Suprapubic skin (tissue), 4 donors: Measurements from ENCODE around the gene NT5DC4.

Experiments
- EP300 ChIP-seq: sonication (generic); formaldehyde crosslinking; IDR thresholded peaks from one replicate; pipeline ENCODE4 v1.6.1; 2017; ENCODE audit warnings: antibody characterized with exemption
- POLR2A ChIP-seq, 2 donors: fragments of 450-650 bp; IDR thresholded peaks; one replicate each; pipeline ENCODE4 v1.6.1; 2017; ENCODE audit warnings: antibody characterized with exemption in 2 of 2, mild to moderate bottlenecking in 2 of 2, moderate library complexity in 2 of 2
- POLR2AphosphoS5 ChIP-seq, 3 donors: sonication (generic); formaldehyde crosslinking; IDR thresholded peaks; one replicate each; pipeline ENCODE4 v1.6.1; 2017; ENCODE audit warnings: antibody characterized with exemption in 3 of 3

DNA sequence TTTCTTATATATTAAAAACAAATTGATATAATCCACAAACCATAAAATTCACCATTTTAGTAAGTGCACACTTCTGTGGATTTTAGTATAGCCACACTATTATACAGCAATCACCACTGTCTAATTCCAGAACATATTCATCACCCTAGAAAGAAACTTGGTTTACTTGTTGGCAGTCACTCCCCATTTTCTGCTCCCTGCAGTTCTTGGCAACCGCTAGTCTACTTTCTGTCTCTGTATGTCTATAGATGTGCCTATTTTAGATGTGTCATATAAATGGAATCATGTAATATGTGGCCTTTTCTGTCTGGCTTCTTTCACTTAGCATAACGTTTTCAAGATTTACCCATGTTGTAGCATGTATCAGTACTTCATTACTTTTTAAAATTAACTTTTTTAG, 37.9 kb downstream of the NT5DC4 start:
- TF ChIP-seq POLR2A (IDR thresholded peaks at IDR 0.05) (no peak), POLR2AphosphoS5 (IDR thresholded peaks at IDR 0.05) (no peak), EP300 (no peak)
